Measurements from ENCODE around the gene TST. TPM values are rescaled to one million over a fixed set of nuclear protein-coding genes. Genes with fewer than 3 reads are reported as not detected.

Gene TST
- total and polyA plus RNA-seq, 9 donors, result 16.2 to 22.3 (median 17.2) TPM

GRCh38 chr22:37032535-37033460 lies 13.6 kb upstream of the TST start:
- 44% methylated on average over 15 of the region's 18 CpGs for WGBS (ENCODE audit: insufficient coverage)
- DNase-seq, result no peak

GRCh38 chr22:37032134-37032534 lies 12.9 kb upstream of the TST start:
- WGBS (ENCODE audit: insufficient coverage), result 38% methylated on average over 1 of the region's 2 CpGs

More at GRCh38 chr22:37032535-37033460, 13.6 kb upstream of the TST start:
- Histone ChIP-seq H3K36me3 (ENCODE audit: control insufficient read depth, insufficient read depth, low read length) (peaks cover 26% of the 10 kb centered on the region), H3K27me3 (ENCODE audit: control insufficient read depth, insufficient read depth, low read length) (peaks cover 10% of the 10 kb centered on the region), H3K9me3 (replicated peaks; ENCODE audit: control insufficient read depth, low read depth, low read length) (no peaks in the 10 kb centered on the region), H3K27ac (ENCODE audit: low read length) (no peak overlapping the region), H3K4me3 (ENCODE audit: low read length) (no peak overlapping the region), H3K4me1 (ENCODE audit: control insufficient read depth, insufficient read depth, low read length) (peaks cover under 1% of the 10 kb centered on the region)

GRCh38 chr22:37030560-37031281 lies 11.5 kb upstream of the TST start:
- H3K27ac ChIP-seq (ENCODE audit: low read length), result no peak overlapping the region
- WGBS (ENCODE audit: insufficient coverage), result 65% methylated on average over 10 of the region's 14 CpGs
- no peak for DNase-seq
- H3K27me3 ChIP-seq (ENCODE audit: control insufficient read depth, insufficient read depth, low read length), result no peaks in the 10 kb centered on the region
- no peaks in the 10 kb centered on the region for H3K9me3 ChIP-seq (replicated peaks; ENCODE audit: control insufficient read depth, low read depth, low read length)
- no peaks in the 10 kb centered on the region for H3K4me1 ChIP-seq (ENCODE audit: control insufficient read depth, insufficient read depth, low read length)
- H3K36me3 ChIP-seq (ENCODE audit: control insufficient read depth, insufficient read depth, low read length), result peaks cover 46% of the 10 kb centered on the region
- H3K4me3 ChIP-seq (ENCODE audit: low read length), result no peak overlapping the region

More at GRCh38 chr22:37032134-37032534, 12.9 kb upstream of the TST start:
- Histone ChIP-seq H3K27ac (ENCODE audit: low read length) (no peak overlapping the region), H3K4me1 (ENCODE audit: control insufficient read depth, insufficient read depth, low read length) (no peaks in the 10 kb centered on the region), H3K27me3 (ENCODE audit: control insufficient read depth, insufficient read depth, low read length) (peaks cover 3% of the 10 kb centered on the region), H3K4me3 (ENCODE audit: low read length) (no peak overlapping the region), H3K9me3 (replicated peaks; ENCODE audit: control insufficient read depth, low read depth, low read length) (no peaks in the 10 kb centered on the region), H3K36me3 (ENCODE audit: control insufficient read depth, insufficient read depth, low read length) (peaks cover 33% of the 10 kb centered on the region)
- no peak for DNase-seq

- H3K36me3 ChIP-seq (ENCODE audit: control insufficient read depth, insufficient read depth, low read length), result peaks cover 62% of the 10 kb centered on the region
Measured at GRCh38 chr22:37028692-37029674, 9.7 kb upstream of the TST start.

GRCh38 chr22:37027556-37027955 lies 8.3 kb upstream of the TST start:
- Histone ChIP-seq H3K4me1 (ENCODE audit: control insufficient read depth, insufficient read depth, low read length) (peaks cover 2% of the 10 kb centered on the region), H3K9me3 (replicated peaks; ENCODE audit: control insufficient read depth, low read depth, low read length) (no peaks in the 10 kb centered on the region), H3K27ac (ENCODE audit: low read length) (no peak overlapping the region), H3K27me3 (ENCODE audit: control insufficient read depth, insufficient read depth, low read length) (no peaks in the 10 kb centered on the region), H3K36me3 (ENCODE audit: control insufficient read depth, insufficient read depth, low read length) (peaks cover 71% of the 10 kb centered on the region), H3K4me3 (ENCODE audit: low read length) (no peak overlapping the region)
- DNase-seq, result no peak
- WGBS (ENCODE audit: insufficient coverage), result 81% methylated on average over 5 of the region's 7 CpGs

More at GRCh38 chr22:37028692-37029674, 9.7 kb upstream of the TST start:
- no peaks in the 10 kb centered on the region for H3K9me3 ChIP-seq (replicated peaks; ENCODE audit: control insufficient read depth, low read depth, low read length)
- 90% methylated on average over 18 of the region's 22 CpGs for WGBS (ENCODE audit: insufficient coverage)
- H3K4me1 ChIP-seq (ENCODE audit: control insufficient read depth, insufficient read depth, low read length), result peaks cover 2% of the 10 kb centered on the region
- no peak overlapping the region for H3K27ac ChIP-seq (ENCODE audit: low read length)
- no peaks in the 10 kb centered on the region for H3K27me3 ChIP-seq (ENCODE audit: control insufficient read depth, insufficient read depth, low read length)
- H3K4me3 ChIP-seq (ENCODE audit: low read length), result no peak overlapping the region
- DNase-seq, result no peak

- no peak for DNase-seq
- peaks cover 7% of the 10 kb centered on the region for H3K4me1 ChIP-seq (ENCODE audit: control insufficient read depth, insufficient read depth, low read length)
- no peaks in the 10 kb centered on the region for H3K27me3 ChIP-seq (ENCODE audit: control insufficient read depth, insufficient read depth, low read length)
- no peak overlapping the region for H3K4me3 ChIP-seq (ENCODE audit: low read length)
- H3K9me3 ChIP-seq (replicated peaks; ENCODE audit: control insufficient read depth, low read depth, low read length), result no peaks in the 10 kb centered on the region
- no peak overlapping the region for H3K27ac ChIP-seq (ENCODE audit: low read length)
- 86% methylated on average over 3 of the region's 5 CpGs for WGBS (ENCODE audit: insufficient coverage)
- peaks cover 75% of the 10 kb centered on the region for H3K36me3 ChIP-seq (ENCODE audit: control insufficient read depth, insufficient read depth, low read length)
Measured at GRCh38 chr22:37026325-37026724, 7.1 kb upstream of the TST start.

- WGBS (ENCODE audit: insufficient coverage), result 75% methylated on average over 9 of the region's 10 CpGs
- Histone ChIP-seq H3K27ac (ENCODE audit: low read length) (no peak overlapping the region), H3K27me3 (ENCODE audit: control insufficient read depth, insufficient read depth, low read length) (no peaks in the 10 kb centered on the region), H3K4me1 (ENCODE audit: control insufficient read depth, insufficient read depth, low read length) (peaks cover 13% of the 10 kb centered on the region), H3K36me3 (ENCODE audit: control insufficient read depth, insufficient read depth, low read length) (peaks cover 68% of the 10 kb centered on the region), H3K4me3 (ENCODE audit: low read length) (no peak overlapping the region), H3K9me3 (replicated peaks; ENCODE audit: control insufficient read depth, low read depth, low read length) (no peaks in the 10 kb centered on the region)
- DNase-seq, result no peak
Measured at GRCh38 chr22:37025500-37026070, 6.3 kb upstream of the TST start.

- 89% methylated on average over 65 of the region's 71 CpGs for WGBS (ENCODE audit: insufficient coverage)
- no peak for DNase-seq
- Histone ChIP-seq H3K27me3 (ENCODE audit: control insufficient read depth, insufficient read depth, low read length) (no peaks in the 10 kb centered on the region), H3K9me3 (replicated peaks; ENCODE audit: control insufficient read depth, low read depth, low read length) (no peaks in the 10 kb centered on the region), H3K4me3 (ENCODE audit: low read length) (no peak overlapping the region), H3K4me1 (ENCODE audit: control insufficient read depth, insufficient read depth, low read length) (peaks cover 18% of the 10 kb centered on the region), H3K27ac (ENCODE audit: low read length) (no peak overlapping the region), H3K36me3 (ENCODE audit: control insufficient read depth, insufficient read depth, low read length) (peaks cover 59% of the 10 kb centered on the region)
Measured at GRCh38 chr22:37024339-37025157, 5.3 kb upstream of the TST start.
